ENCODE data around the gene BRIX1. TPM values are rescaled to one million over a fixed set of nuclear protein-coding genes. Genes with fewer than 3 reads are reported as not detected.

BRIX1 gene
- total and polyA plus RNA-seq, 2 donors (not counting 1 experiment from before 2014, with no cell fraction given) = 6.9 to 29.3 TPM

- no peaks in the 10 kb centered on the region for H3K27me3 Mint-ChIP-seq
- no peaks in the 10 kb centered on the region for H3K9me3 Mint-ChIP-seq (ENCODE audit: insufficient read depth)
- Histone ChIP-seq H3K27ac (ENCODE audit: low read length in 2 of 2) (no peak overlapping the region), H2AFZ (ENCODE audit: insufficient read depth, low read depth, low read length, poor library complexity, severe bottlenecking) (no peak overlapping the region), H3K27me3 (replicated peaks in 1 of 4; ENCODE audit: control extremely low read depth in 1 of 4, control insufficient read depth in 3 of 4, insufficient read depth in 4 of 4, low read length in 3 of 4) (no peaks in the 10 kb centered on the region), H3K4me1 (ENCODE audit: control insufficient read depth in 2 of 2, insufficient read depth in 2 of 2, low read length in 2 of 2) (no peaks in the 10 kb centered on the region), H3K9ac (ENCODE audit: low read length) (no peak overlapping the region), H3K36me3 (replicated peaks in 1 of 2; ENCODE audit: control extremely low read depth in 1 of 2, control insufficient read depth in 1 of 2, extremely low read depth in 1 of 2, insufficient read depth in 2 of 2, low read length in 1 of 2) (peaks cover 0 to 22% of the 10 kb centered on the region in 2 experiments), H3K4me3 (ENCODE audit: control extremely low read depth in 1 of 5, extremely low read depth in 1 of 5, insufficient read depth in 1 of 5, low read depth in 2 of 5, low read length in 4 of 5) (no peak overlapping the region), H3K79me2 (ENCODE audit: control insufficient read depth, insufficient read depth, low read length) (no peaks in the 10 kb centered on the region), H3K4me2 (replicated peaks; ENCODE audit: low read depth, low read length, poor library complexity, severe bottlenecking) (no peak overlapping the region), H4K20me1 (ENCODE audit: control insufficient read depth, insufficient read depth, low read length, poor library complexity, severe bottlenecking) (no peaks in the 10 kb centered on the region), H3K9me3 (ENCODE audit: control extremely low read depth in 1 of 3, control insufficient read depth in 2 of 3, insufficient read depth in 1 of 3, low read length in 2 of 3) (no peaks in the 10 kb centered on the region)
- no peak for TF ChIP-seq CTCF (IDR thresholded peaks at IDR 0.05)
- no peak for TF ChIP-seq EZH2 (IDR thresholded peaks at IDR 0.05; ENCODE audit: borderline replicate concordance, insufficient read depth, low read depth, low read length, poor library complexity, severe bottlenecking)
- ATAC-seq (ENCODE audit: low read depth) = no peak
- WGBS (ENCODE audit: insufficient coverage) = no CpG with 5 or more reads among the region's 1 CpG
- no peak overlapping the region for H3K27ac Mint-ChIP-seq
- no peaks in the 10 kb centered on the region for H3K4me1 Mint-ChIP-seq
- intact Hi-C loops (cut with micrococcal nuclease) = no loop called here
- ChIA-PET CTCF (interaction anchor here (1.2 to 1.6 kb wide), 3 partner anchors 14 to 47 kb away, joined by 3 to 5 read pairs (median 4); partner anchors contain the start of gene DNAJC21), POLR2A (no interaction called here)
- no peak overlapping the region for H3K4me3 Mint-ChIP-seq
- no peak for DNase-seq
Measured at GRCh38 chr5:34957321-34957720, 41.8 kb downstream of the BRIX1 start.

DNA sequence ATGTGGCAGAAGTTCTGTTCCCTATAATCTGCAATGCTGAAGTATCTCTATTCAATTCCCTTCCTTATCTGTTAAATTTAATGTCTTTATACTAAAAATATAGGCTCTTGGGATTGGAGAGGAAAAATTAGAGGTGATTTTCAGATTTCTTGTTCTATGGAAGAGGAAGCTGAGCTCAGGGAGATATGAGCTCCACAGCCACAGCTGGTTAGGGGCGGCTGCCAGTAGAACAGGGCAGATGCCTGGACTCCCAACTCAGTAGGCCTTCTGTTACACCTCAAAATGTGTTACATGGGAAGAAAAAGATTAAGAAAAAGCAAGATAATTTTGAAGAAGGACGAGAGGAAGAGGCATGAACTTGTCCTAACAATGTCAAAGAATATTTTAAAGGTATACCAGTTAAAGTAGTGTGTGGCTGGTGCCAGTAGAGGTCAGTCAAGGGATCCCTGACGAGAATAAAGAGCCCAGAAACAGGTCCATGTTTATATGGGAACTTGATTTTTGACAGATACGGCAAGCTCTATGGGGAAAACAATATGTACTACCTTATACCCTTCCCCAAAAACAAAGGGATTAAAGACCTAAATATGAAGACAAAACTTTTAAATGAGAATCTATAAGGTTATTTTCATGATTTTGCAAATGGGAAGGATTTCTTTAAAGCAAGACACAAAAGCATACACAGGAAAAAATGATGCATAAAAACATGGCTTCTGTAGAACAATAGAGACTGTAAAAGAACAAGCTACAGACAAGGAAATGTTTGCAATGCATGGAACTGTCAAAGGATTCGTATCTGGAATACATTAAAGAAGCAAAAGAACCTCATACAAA is 42.6 kb downstream of the BRIX1 start:
- Mint-ChIP-seq H3K27ac (no peak overlapping the region), H3K4me1 (no peaks in the 10 kb centered on the region), H3K27me3 (no peaks in the 10 kb centered on the region), H3K4me3 (no peak overlapping the region), H3K9me3 (ENCODE audit: insufficient read depth) (no peaks in the 10 kb centered on the region)
- CTCF ChIA-PET = interaction anchor here (1.1 to 1.6 kb wide), 5 partner anchors 11 to 493 kb away, joined by 3 to 5 read pairs (median 3); partner anchors contain the start of gene DNAJC21
- intact Hi-C loops (cut with micrococcal nuclease) = no loop called here
- peaks cover 0 to 19% of the 10 kb centered on the region in 2 experiments for H3K36me3 ChIP-seq (replicated peaks in 1 of 2; ENCODE audit: control extremely low read depth in 1 of 2, control insufficient read depth in 1 of 2, extremely low read depth in 1 of 2, insufficient read depth in 2 of 2, low read length in 1 of 2)
- no peak for ATAC-seq (ENCODE audit: low read depth)
- no CpG with 5 or more reads among the region's 5 CpGs for WGBS (ENCODE audit: insufficient coverage)
- H3K4me1 ChIP-seq (ENCODE audit: control insufficient read depth in 2 of 2, insufficient read depth in 2 of 2, low read length in 2 of 2) = no peaks in the 10 kb centered on the region
- H3K9me3 ChIP-seq (ENCODE audit: control extremely low read depth in 1 of 3, control insufficient read depth in 2 of 3, insufficient read depth in 1 of 3, low read length in 2 of 3) = no peaks in the 10 kb centered on the region
- H3K79me2 ChIP-seq (ENCODE audit: control insufficient read depth, insufficient read depth, low read length) = no peaks in the 10 kb centered on the region
- peak; percentile 48 for TF ChIP-seq CTCF (IDR thresholded peaks at IDR 0.05)
- no peak for TF ChIP-seq EZH2 (IDR thresholded peaks at IDR 0.05; ENCODE audit: borderline replicate concordance, insufficient read depth, low read depth, low read length, poor library complexity, severe bottlenecking)
- POLR2A ChIA-PET = no interaction called here
- no peak overlapping the region for H3K4me2 ChIP-seq (replicated peaks; ENCODE audit: low read depth, low read length, poor library complexity, severe bottlenecking)
- no peak overlapping the region for H3K9ac ChIP-seq (ENCODE audit: low read length)
- no peak for DNase-seq
- no peak overlapping the region for H3K27ac ChIP-seq (ENCODE audit: low read length in 2 of 2)
- H2AFZ ChIP-seq (ENCODE audit: insufficient read depth, low read depth, low read length, poor library complexity, severe bottlenecking) = no peak overlapping the region
- no peaks in the 10 kb centered on the region for H3K27me3 ChIP-seq (replicated peaks in 1 of 4; ENCODE audit: control extremely low read depth in 1 of 4, control insufficient read depth in 3 of 4, insufficient read depth in 4 of 4, low read length in 3 of 4)
- H4K20me1 ChIP-seq (ENCODE audit: control insufficient read depth, insufficient read depth, low read length, poor library complexity, severe bottlenecking) = no peaks in the 10 kb centered on the region
- no peak overlapping the region for H3K4me3 ChIP-seq (ENCODE audit: control extremely low read depth in 1 of 5, extremely low read depth in 1 of 5, insufficient read depth in 1 of 5, low read depth in 2 of 5, low read length in 4 of 5)
